H1 (cell line): ENCODE measurements around the gene IL9. TPM values are rescaled to one million over a fixed set of nuclear protein-coding genes. Genes with fewer than 3 reads are reported as not detected.

Experiments used
- PHF8 ChIP-seq: fragments of 200-600 bp; sonication (generic); conservative IDR thresholded peaks from 2 replicates; pipeline ENCODE4 v1.7.1; 2012; ENCODE audit warnings: low read depth, mild to moderate bottlenecking, inconsistent platforms, low read length, moderate library complexity
- POU5F1 ChIP-seq: IDR thresholded peaks from 2 replicates; pipeline ENCODE4 v1.6.1; 2011; ENCODE audit warnings: low read depth, mild to moderate bottlenecking, low read length, moderate library complexity
- SIN3A ChIP-seq, 2 experiments: IDR thresholded peaks in 1 of 2; conservative IDR thresholded peaks in 1 of 2; 2 replicates each; pipeline ENCODE4 v1.6.1; 2011 to 2012; ENCODE audit warnings: low read length in 2 of 2, improper control_type of control experiment in 1 of 2, low read depth in 1 of 2, mild to moderate bottlenecking in 1 of 2
- TCF12 ChIP-seq: IDR thresholded peaks from 2 replicates; pipeline ENCODE4 v1.6.1; 2011; ENCODE audit warnings: low read depth, mild to moderate bottlenecking, low read length
- polyA plus RNA-seq, 7 experiments: library from polyadenylated mRNA; depleted of rRNA in 3 of 7; stranded (reverse) in 5 of 7; unstranded in 2 of 7; fragments of >200 nt in 5 of 7; fragments of 200-250 nt in 2 of 7; gene quantifications; 1 replicate in 5 of 7; 2 replicates in 1 of 7; 4 replicates in 1 of 7; pipeline versions ENCODE4 v1.2.1 to v1.2.3, GENCODE V29; 2011 to 2013; ENCODE audit warnings: missing spikeins in 2 of 7, mixed read lengths in 2 of 7
- total RNA-seq: library from RNA; stranded (reverse); fragmentation: NEBNext Ultra II Directional; extraction: Animal tissue kit (Norgen Biotek cat#: 25700); gene quantifications from 2 replicates; pipeline ENCODE4 v1.2.1, GENCODE V29; 2021
- TF ChIP-seq, protein P1 (sequence below): fragments of 300-600 bp; sonication (generic); IDR thresholded peaks from 2 replicates; pipeline ENCODE4 v1.7.1; 2012; ENCODE audit warnings: low read length, moderate library complexity, mild to moderate bottlenecking, inconsistent platforms; ENCODE audit not compliant: insufficient replicate concordance

The IL9 gene
- total and polyA plus RNA-seq, 2 of the 8 experiments (the other 6 are each of a cell fraction or from before 2014, with no cell fraction given): not detected

DNA sequence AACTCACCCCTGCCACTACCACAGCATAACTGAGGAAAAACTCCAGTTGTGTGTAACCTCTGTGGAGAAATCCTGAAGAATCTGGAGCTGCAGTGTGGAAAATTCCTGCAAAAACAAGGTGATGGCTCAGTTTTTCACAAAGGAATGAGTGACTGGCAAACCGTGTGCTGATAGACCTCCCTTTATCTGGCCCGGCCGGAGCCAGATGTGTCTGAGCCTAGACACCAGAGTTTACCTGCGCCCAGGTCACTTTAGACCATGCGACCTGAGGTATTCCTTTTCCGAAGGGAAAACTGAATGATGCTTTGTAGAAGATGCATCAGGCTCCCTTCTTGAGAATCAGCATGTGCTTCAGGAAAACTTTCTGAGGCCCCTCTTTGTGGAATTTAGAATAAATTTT lies 45.0 kb downstream of the IL9 start (continued):
- TF ChIP-seq, protein P1, sequence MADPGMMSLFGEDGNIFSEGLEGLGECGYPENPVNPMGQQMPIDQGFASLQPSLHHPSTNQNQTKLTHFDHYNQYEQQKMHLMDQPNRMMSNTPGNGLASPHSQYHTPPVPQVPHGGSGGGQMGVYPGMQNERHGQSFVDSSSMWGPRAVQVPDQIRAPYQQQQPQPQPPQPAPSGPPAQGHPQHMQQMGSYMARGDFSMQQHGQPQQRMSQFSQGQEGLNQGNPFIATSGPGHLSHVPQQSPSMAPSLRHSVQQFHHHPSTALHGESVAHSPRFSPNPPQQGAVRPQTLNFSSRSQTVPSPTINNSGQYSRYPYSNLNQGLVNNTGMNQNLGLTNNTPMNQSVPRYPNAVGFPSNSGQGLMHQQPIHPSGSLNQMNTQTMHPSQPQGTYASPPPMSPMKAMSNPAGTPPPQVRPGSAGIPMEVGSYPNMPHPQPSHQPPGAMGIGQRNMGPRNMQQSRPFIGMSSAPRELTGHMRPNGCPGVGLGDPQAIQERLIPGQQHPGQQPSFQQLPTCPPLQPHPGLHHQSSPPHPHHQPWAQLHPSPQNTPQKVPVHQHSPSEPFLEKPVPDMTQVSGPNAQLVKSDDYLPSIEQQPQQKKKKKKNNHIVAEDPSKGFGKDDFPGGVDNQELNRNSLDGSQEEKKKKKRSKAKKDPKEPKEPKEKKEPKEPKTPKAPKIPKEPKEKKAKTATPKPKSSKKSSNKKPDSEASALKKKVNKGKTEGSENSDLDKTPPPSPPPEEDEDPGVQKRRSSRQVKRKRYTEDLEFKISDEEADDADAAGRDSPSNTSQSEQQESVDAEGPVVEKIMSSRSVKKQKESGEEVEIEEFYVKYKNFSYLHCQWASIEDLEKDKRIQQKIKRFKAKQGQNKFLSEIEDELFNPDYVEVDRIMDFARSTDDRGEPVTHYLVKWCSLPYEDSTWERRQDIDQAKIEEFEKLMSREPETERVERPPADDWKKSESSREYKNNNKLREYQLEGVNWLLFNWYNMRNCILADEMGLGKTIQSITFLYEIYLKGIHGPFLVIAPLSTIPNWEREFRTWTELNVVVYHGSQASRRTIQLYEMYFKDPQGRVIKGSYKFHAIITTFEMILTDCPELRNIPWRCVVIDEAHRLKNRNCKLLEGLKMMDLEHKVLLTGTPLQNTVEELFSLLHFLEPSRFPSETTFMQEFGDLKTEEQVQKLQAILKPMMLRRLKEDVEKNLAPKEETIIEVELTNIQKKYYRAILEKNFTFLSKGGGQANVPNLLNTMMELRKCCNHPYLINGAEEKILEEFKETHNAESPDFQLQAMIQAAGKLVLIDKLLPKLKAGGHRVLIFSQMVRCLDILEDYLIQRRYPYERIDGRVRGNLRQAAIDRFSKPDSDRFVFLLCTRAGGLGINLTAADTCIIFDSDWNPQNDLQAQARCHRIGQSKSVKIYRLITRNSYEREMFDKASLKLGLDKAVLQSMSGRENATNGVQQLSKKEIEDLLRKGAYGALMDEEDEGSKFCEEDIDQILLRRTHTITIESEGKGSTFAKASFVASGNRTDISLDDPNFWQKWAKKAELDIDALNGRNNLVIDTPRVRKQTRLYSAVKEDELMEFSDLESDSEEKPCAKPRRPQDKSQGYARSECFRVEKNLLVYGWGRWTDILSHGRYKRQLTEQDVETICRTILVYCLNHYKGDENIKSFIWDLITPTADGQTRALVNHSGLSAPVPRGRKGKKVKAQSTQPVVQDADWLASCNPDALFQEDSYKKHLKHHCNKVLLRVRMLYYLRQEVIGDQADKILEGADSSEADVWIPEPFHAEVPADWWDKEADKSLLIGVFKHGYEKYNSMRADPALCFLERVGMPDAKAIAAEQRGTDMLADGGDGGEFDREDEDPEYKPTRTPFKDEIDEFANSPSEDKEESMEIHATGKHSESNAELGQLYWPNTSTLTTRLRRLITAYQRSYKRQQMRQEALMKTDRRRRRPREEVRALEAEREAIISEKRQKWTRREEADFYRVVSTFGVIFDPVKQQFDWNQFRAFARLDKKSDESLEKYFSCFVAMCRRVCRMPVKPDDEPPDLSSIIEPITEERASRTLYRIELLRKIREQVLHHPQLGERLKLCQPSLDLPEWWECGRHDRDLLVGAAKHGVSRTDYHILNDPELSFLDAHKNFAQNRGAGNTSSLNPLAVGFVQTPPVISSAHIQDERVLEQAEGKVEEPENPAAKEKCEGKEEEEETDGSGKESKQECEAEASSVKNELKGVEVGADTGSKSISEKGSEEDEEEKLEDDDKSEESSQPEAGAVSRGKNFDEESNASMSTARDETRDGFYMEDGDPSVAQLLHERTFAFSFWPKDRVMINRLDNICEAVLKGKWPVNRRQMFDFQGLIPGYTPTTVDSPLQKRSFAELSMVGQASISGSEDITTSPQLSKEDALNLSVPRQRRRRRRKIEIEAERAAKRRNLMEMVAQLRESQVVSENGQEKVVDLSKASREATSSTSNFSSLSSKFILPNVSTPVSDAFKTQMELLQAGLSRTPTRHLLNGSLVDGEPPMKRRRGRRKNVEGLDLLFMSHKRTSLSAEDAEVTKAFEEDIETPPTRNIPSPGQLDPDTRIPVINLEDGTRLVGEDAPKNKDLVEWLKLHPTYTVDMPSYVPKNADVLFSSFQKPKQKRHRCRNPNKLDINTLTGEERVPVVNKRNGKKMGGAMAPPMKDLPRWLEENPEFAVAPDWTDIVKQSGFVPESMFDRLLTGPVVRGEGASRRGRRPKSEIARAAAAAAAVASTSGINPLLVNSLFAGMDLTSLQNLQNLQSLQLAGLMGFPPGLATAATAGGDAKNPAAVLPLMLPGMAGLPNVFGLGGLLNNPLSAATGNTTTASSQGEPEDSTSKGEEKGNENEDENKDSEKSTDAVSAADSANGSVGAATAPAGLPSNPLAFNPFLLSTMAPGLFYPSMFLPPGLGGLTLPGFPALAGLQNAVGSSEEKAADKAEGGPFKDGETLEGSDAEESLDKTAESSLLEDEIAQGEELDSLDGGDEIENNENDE: no peak
- no peak for TF ChIP-seq POU5F1
- TF ChIP-seq SIN3A (conservative IDR thresholded peaks at IDR 0.05 in 1 of 2, IDR thresholded peaks at IDR 0.05 in 1 of 2; ENCODE audit: low read depth in 1 of 2, low read length in 2 of 2): no peak
- TF ChIP-seq TCF12: no peak
- no peak for TF ChIP-seq PHF8
